ENCODE measurements around the gene BNIP2. TPM values are rescaled to one million over a fixed set of nuclear protein-coding genes. Genes with fewer than 3 reads are reported as not detected.

Gene BNIP2
- total RNA-seq, 1 donor from 2014 or later, result 50.1 TPM

DNA sequence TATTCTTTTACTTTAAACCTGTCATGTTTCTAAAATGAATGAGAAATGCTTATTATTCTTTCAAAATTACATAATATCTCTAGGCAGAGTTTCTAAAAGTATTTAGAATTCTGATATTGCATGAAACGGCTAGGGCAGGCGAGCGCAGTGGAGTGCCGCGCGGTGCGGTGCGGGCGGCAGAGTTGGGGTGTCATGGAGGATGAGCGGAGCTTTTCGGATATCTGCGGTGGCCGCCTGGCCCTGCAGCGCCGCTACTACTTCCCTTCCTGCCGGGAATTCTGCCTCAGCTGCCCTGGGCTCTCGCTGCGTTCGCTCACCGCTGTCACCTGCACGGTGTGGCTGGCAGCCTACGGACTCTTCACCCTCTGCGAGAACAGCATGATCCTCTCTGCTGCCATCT, 12.6 kb downstream of the BNIP2 start:
- Histone ChIP-seq H3K9ac (ENCODE audit: low read depth in 1 of 3, low read length in 3 of 3) (no peak overlapping the region), H3K36me3 (ENCODE audit: control insufficient read depth in 3 of 3, insufficient read depth in 3 of 3, low read length in 3 of 3) (peaks cover 36 to 71% (median 66%) of the 10 kb centered on the region in 3 donors), H3K4me3 (ENCODE audit: low read length in 3 of 3) (no peak overlapping the region), H3K27me3 (ENCODE audit: control insufficient read depth in 3 of 3, insufficient read depth in 3 of 3, low read length in 3 of 3) (no peaks in the 10 kb centered on the region), H3K4me1 (ENCODE audit: control insufficient read depth in 3 of 3, insufficient read depth in 3 of 3, low read length in 3 of 3) (no peaks in the 10 kb centered on the region), H3K27ac (ENCODE audit: low read depth, low read length) (no peak overlapping the region), H3K9me3 (ENCODE audit: control insufficient read depth in 3 of 3, low read length in 3 of 3) (no peaks in the 10 kb centered on the region)

DNA sequence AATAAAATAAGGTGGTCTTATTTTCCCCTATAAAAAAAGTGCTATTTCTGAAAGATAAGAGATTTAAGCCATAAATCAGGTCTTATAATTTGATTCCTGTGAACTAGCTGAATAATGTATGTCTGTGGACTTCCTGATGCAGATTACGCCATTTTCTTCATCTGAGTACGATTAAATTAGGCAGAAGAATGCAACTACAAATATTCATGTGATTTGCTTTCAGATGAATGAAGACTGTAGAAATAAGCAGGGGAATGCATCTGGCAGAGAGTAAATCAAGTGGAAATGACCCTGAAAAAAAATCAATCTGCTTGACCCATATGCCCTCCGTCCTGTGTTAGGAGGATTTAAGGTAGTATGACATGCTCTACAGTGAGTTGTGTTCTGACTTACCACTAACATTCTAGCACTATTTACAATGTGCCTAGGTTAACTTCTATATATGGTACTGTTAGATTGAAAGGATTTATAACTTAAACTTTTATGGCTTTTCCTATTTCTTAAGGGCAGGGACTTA, 14.7 kb downstream of the BNIP2 start:
- H3K36me3 ChIP-seq (ENCODE audit: control insufficient read depth in 3 of 3, insufficient read depth in 3 of 3, low read length in 3 of 3), result peaks cover 35 to 71% (median 65%) of the 10 kb centered on the region in 3 donors
- no peaks in the 10 kb centered on the region for H3K27me3 ChIP-seq (ENCODE audit: control insufficient read depth in 3 of 3, insufficient read depth in 3 of 3, low read length in 3 of 3)
- H3K9me3 ChIP-seq (ENCODE audit: control insufficient read depth in 3 of 3, low read length in 3 of 3), result no peaks in the 10 kb centered on the region
- no peak overlapping the region for H3K9ac ChIP-seq (ENCODE audit: low read depth in 1 of 3, low read length in 3 of 3)
- no peaks in the 10 kb centered on the region for H3K4me1 ChIP-seq (ENCODE audit: control insufficient read depth in 3 of 3, insufficient read depth in 3 of 3, low read length in 3 of 3)
- no peak overlapping the region for H3K27ac ChIP-seq (ENCODE audit: low read depth, low read length)
- H3K4me3 ChIP-seq (ENCODE audit: low read length in 3 of 3), result no peak overlapping the region

DNA sequence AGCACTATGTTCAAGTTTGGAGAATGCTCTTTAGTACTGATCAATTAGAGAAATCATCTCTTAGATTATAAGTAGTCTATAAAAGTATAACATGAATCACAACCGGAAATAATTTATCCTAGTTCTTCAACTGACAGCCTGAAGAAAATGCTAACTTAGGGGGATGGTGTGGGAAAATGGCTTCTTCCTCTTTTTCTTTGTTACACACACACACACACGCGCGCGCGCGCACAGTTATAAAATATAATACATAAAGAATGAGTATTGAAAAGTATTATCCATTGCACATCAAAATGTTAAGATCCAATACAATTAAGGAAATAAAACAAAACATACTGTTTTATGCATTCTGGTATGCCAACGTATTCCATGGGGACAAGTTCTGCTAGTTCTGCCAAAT, 20.6 kb downstream of the BNIP2 start:
- Histone ChIP-seq H3K9me3 (ENCODE audit: control insufficient read depth in 3 of 3, low read length in 3 of 3) (no peaks in the 10 kb centered on the region), H3K9ac (ENCODE audit: low read depth in 1 of 3, low read length in 3 of 3) (no peak overlapping the region), H3K27me3 (ENCODE audit: control insufficient read depth in 3 of 3, insufficient read depth in 3 of 3, low read length in 3 of 3) (no peaks in the 10 kb centered on the region), H3K4me1 (ENCODE audit: control insufficient read depth in 3 of 3, insufficient read depth in 3 of 3, low read length in 3 of 3) (no peaks in the 10 kb centered on the region), H3K4me3 (ENCODE audit: low read length in 3 of 3) (no peak overlapping the region), H3K36me3 (ENCODE audit: control insufficient read depth in 3 of 3, insufficient read depth in 3 of 3, low read length in 3 of 3) (peaks cover 24 to 38% (median 33%) of the 10 kb centered on the region in 3 donors), H3K27ac (ENCODE audit: low read depth, low read length) (no peak overlapping the region)

DNA sequence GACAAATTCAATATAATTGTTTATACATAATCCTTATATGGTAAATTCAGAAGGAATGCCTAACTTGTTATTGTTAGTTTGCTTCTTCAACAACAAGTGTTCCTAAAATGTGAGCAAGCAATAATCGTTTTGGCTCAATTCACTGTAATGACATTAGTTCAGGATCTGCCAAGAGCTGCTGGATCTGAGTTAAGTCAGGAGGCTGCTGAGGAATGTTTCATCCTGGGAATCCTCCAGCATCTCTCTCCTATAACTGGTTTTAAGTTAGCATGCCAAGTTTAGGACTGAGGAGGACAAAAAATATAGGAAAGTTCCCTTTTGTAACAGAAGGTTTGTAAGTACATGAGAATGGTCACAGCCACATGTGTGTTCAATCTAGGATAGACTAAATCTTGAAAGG, 26.9 kb downstream of the BNIP2 start:
- Histone ChIP-seq H3K4me3 (ENCODE audit: low read length in 3 of 3) (no peak overlapping the region), H3K9me3 (ENCODE audit: control insufficient read depth in 3 of 3, low read length in 3 of 3) (no peaks in the 10 kb centered on the region), H3K4me1 (ENCODE audit: control insufficient read depth in 3 of 3, insufficient read depth in 3 of 3, low read length in 3 of 3) (peaks cover 5 to 7% (median 6%) of the 10 kb centered on the region in 3 donors), H3K36me3 (ENCODE audit: control insufficient read depth in 3 of 3, insufficient read depth in 3 of 3, low read length in 3 of 3) (peaks cover 0 to 14% (median 7%) of the 10 kb centered on the region in 3 donors), H3K27ac (ENCODE audit: low read depth, low read length) (no peak overlapping the region), H3K9ac (ENCODE audit: low read depth in 1 of 3, low read length in 3 of 3) (no peak overlapping the region), H3K27me3 (ENCODE audit: control insufficient read depth in 3 of 3, insufficient read depth in 3 of 3, low read length in 3 of 3) (no peaks in the 10 kb centered on the region)

DNA sequence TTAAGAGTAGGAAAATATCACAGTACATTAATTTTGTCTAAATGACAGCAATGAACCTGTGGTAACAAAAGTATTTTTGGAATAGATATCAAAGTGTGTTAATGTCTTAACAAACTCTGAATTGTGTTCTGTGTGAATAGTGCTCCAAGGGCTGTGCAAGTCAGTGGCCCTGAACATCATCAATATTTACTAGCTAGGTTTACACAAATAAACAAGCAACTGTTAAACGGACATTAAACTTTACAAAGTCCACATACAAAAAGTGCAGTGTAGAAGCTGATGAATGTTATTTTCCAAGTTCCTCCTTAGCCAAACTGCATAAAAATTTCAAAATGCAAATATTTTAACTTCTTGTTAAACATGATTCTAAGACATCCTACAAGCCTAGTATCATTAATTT, 29.8 kb downstream of the BNIP2 start:
- Histone ChIP-seq H3K9ac (ENCODE audit: low read depth in 1 of 3, low read length in 3 of 3) (no peak overlapping the region), H3K4me3 (ENCODE audit: low read length in 3 of 3) (no peak overlapping the region), H3K4me1 (ENCODE audit: control insufficient read depth in 3 of 3, insufficient read depth in 3 of 3, low read length in 3 of 3) (peaks cover 20 to 24% (median 24%) of the 10 kb centered on the region in 3 donors), H3K9me3 (ENCODE audit: control insufficient read depth in 3 of 3, low read length in 3 of 3) (no peaks in the 10 kb centered on the region), H3K27ac (ENCODE audit: low read depth, low read length) (no peak overlapping the region), H3K36me3 (ENCODE audit: control insufficient read depth in 3 of 3, insufficient read depth in 3 of 3, low read length in 3 of 3) (peaks cover 0 to 12% (median 7%) of the 10 kb centered on the region in 3 donors), H3K27me3 (ENCODE audit: control insufficient read depth in 3 of 3, insufficient read depth in 3 of 3, low read length in 3 of 3) (no peaks in the 10 kb centered on the region)

DNA sequence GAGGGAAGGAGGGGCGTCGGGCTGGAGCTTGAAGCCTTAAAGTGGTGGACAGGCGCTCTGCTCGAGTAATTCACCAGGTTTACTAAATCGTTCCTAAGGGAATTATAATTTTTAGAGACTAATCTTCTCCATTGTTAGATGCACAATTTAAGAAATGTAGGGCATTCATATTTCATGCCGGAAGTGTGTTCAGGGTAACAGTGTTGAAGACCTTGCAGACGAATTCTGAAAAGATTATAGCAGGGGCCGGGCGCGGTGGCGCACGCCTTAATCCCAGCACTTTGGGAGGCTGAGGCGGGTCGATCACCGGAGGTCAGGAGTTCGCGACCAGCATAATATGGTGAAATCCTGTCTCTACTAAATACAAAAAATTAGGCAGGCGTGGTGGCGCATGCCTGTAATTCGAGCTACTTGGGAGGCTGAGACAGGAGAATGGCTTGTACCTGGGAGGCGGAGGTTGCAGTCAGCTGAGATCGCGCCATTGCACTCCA, 31.4 kb downstream of the BNIP2 start:
- H3K9ac ChIP-seq (ENCODE audit: low read depth in 1 of 3, low read length in 3 of 3), result peak overlapping the region; percentile 27 to 91 (median 46)
- peaks cover 19 to 24% (median 24%) of the 10 kb centered on the region in 3 donors for H3K4me1 ChIP-seq (ENCODE audit: control insufficient read depth in 3 of 3, insufficient read depth in 3 of 3, low read length in 3 of 3)
- H3K27me3 ChIP-seq (ENCODE audit: control insufficient read depth in 3 of 3, insufficient read depth in 3 of 3, low read length in 3 of 3), result no peaks in the 10 kb centered on the region
- peak overlapping the region; percentile 87 to 91 (median 87) for H3K4me3 ChIP-seq (ENCODE audit: low read length in 3 of 3)
- H3K9me3 ChIP-seq (ENCODE audit: control insufficient read depth in 3 of 3, low read length in 3 of 3), result no peaks in the 10 kb centered on the region
- H3K27ac ChIP-seq (ENCODE audit: low read depth, low read length), result no peak overlapping the region
- H3K36me3 ChIP-seq (ENCODE audit: control insufficient read depth in 3 of 3, insufficient read depth in 3 of 3, low read length in 3 of 3), result peaks cover 4 to 10% (median 8%) of the 10 kb centered on the region in 3 donors

DNA sequence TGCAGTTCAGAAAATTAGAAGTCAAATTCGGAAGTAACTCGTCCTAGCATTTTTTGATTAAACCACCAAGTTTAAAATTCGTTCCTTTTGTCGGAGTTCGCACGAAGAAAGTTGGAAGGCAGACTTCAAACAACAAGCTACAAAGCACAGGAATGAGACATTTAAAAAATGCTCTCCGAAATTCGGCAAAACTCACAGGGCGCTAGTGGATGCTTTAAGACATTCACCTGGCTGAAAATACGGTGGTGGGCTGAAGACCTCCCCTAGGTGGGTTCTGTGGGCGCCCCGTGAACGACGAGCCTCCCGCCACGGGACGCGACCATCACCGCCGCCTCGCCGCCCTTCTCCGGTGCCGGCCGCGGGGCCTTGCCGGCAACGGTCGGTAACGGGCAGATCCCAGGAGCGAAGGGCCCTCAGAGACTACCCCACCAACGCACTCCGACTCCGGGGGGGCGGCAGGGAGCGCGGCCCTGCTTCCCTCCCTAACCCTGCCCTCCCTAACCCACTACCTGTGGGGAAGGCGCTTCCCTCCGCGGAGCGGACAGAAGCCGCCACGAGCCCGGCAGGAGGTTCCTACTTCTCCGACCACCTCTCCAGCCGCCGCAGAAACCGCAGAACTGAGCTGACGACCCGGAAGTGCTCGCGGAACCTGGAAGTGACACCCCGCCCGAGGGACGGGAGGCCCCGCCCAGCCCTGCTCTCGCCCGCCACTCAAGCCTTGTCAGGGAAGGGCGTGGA, 32.1 kb downstream of the BNIP2 start, which contains the start of gene GTF2A2:
GTF2A2 (minus strand) TSS at position 619 of the 738 bp plus-strand sequence. CDS start 5,238 bp downstream, outside the sequence.
- Histone ChIP-seq H3K27me3 (ENCODE audit: control insufficient read depth in 3 of 3, insufficient read depth in 3 of 3, low read length in 3 of 3) (no peaks in the 10 kb centered on the region), H3K4me1 (ENCODE audit: control insufficient read depth in 3 of 3, insufficient read depth in 3 of 3, low read length in 3 of 3) (peaks cover 15 to 20% (median 19%) of the 10 kb centered on the region in 3 donors), H3K4me3 (ENCODE audit: low read length in 3 of 3) (peak within 1 kb of the TSS; percentile 87 to 91 (median 87)), H3K9ac (ENCODE audit: low read depth in 1 of 3, low read length in 3 of 3) (peak within 1 kb of the TSS; percentile 90 to 96 (median 91)), H3K9me3 (ENCODE audit: control insufficient read depth in 3 of 3, low read length in 3 of 3) (no peaks in the 10 kb centered on the region), H3K27ac (ENCODE audit: low read depth, low read length) (peak within 1 kb of the TSS; percentile 86), H3K36me3 (ENCODE audit: control insufficient read depth in 3 of 3, insufficient read depth in 3 of 3, low read length in 3 of 3) (peaks cover 4 to 14% (median 12%) of the 10 kb centered on the region in 3 donors)

DNA sequence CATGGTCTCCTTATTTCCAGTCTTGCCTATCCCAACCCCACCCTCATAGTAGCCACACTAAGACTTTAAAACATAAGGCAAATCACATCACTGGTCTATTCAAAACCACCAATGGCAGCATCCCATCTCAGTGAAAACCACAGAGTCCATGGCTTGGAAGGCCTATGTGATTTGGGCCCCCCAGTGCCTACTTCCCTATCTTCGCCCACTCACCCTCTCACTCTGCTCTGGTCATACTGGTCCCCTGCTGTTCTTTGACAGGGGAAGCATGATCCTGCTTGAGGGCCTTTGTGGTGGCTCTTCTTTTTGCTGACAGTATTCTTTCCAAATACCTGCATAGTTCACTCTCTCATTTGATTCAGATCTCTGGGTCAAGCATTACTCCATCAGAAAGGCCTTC, 35.1 kb downstream of the BNIP2 start:
- Histone ChIP-seq H3K27ac (ENCODE audit: low read depth, low read length) (no peak overlapping the region), H3K36me3 (ENCODE audit: control insufficient read depth in 3 of 3, insufficient read depth in 3 of 3, low read length in 3 of 3) (peaks cover 9 to 21% (median 19%) of the 10 kb centered on the region in 3 donors), H3K27me3 (ENCODE audit: control insufficient read depth in 3 of 3, insufficient read depth in 3 of 3, low read length in 3 of 3) (no peaks in the 10 kb centered on the region), H3K4me1 (ENCODE audit: control insufficient read depth in 3 of 3, insufficient read depth in 3 of 3, low read length in 3 of 3) (peaks cover 15 to 18% (median 17%) of the 10 kb centered on the region in 3 donors), H3K9me3 (ENCODE audit: control insufficient read depth in 3 of 3, low read length in 3 of 3) (no peaks in the 10 kb centered on the region), H3K9ac (ENCODE audit: low read depth in 1 of 3, low read length in 3 of 3) (no peak overlapping the region), H3K4me3 (ENCODE audit: low read length in 3 of 3) (no peak overlapping the region)

DNA sequence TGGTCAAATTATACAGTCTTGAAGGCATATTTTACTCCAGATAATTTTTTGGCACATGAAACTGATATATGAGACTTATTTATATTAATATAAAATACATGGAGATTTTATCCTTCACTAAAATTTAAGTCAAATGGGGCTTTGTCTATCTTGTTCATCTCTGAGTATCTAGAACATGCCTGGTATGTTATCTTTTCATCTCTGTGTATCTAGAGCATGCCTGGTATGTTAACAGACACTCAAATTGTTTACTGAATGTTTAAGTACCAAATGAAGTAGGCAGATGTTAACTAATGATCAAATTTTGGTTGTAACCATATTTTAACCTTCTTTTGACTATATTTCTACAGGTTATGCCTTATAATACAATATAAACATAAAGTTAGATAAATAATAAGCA, 39.5 kb downstream of the BNIP2 start:
- no peaks in the 10 kb centered on the region for H3K4me1 ChIP-seq (ENCODE audit: control insufficient read depth in 3 of 3, insufficient read depth in 3 of 3, low read length in 3 of 3)
- H3K27ac ChIP-seq (ENCODE audit: low read depth, low read length), result no peak overlapping the region
- H3K4me3 ChIP-seq (ENCODE audit: low read length in 3 of 3), result no peak overlapping the region
- no peak overlapping the region for H3K9ac ChIP-seq (ENCODE audit: low read depth in 1 of 3, low read length in 3 of 3)
- no peaks in the 10 kb centered on the region for H3K9me3 ChIP-seq (ENCODE audit: control insufficient read depth in 3 of 3, low read length in 3 of 3)
- no peaks in the 10 kb centered on the region for H3K27me3 ChIP-seq (ENCODE audit: control insufficient read depth in 3 of 3, insufficient read depth in 3 of 3, low read length in 3 of 3)
- peaks cover 18 to 32% (median 25%) of the 10 kb centered on the region in 3 donors for H3K36me3 ChIP-seq (ENCODE audit: control insufficient read depth in 3 of 3, insufficient read depth in 3 of 3, low read length in 3 of 3)

DNA sequence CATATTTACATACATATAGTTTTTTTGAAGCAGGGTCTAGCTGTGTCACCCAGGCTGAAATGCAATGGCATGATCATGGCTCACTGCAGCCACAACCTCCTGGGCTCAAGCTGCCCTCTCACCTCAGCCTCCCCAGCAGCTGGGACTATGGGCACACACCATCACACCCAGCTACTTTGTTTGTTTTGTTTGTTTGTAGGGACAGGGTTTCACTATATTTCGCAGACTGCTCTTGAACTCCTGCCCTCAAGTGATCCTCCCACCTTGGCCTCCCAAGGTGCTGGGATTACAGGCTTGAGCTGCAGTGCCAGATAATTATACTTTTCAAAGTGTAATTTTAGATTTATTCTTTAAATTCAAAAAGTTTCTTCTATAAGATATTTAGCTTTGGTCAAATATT, 42.0 kb downstream of the BNIP2 start:
- H3K4me1 ChIP-seq (ENCODE audit: control insufficient read depth in 3 of 3, insufficient read depth in 3 of 3, low read length in 3 of 3), result no peaks in the 10 kb centered on the region
- H3K27ac ChIP-seq (ENCODE audit: low read depth, low read length), result no peak overlapping the region
- no peak overlapping the region for H3K9ac ChIP-seq (ENCODE audit: low read depth in 1 of 3, low read length in 3 of 3)
- H3K36me3 ChIP-seq (ENCODE audit: control insufficient read depth in 3 of 3, insufficient read depth in 3 of 3, low read length in 3 of 3), result peaks cover 14 to 29% (median 24%) of the 10 kb centered on the region in 3 donors
- H3K27me3 ChIP-seq (ENCODE audit: control insufficient read depth in 3 of 3, insufficient read depth in 3 of 3, low read length in 3 of 3), result no peaks in the 10 kb centered on the region
- H3K9me3 ChIP-seq (ENCODE audit: control insufficient read depth in 3 of 3, low read length in 3 of 3), result no peaks in the 10 kb centered on the region
- H3K4me3 ChIP-seq (ENCODE audit: low read length in 3 of 3), result no peak overlapping the region

All from skeletal muscle tissue (tissue), 4 donors.